ENCODE results near the gene SLC15A1.
"Not testable (repeated sequence)": the region's sequence is repeated elsewhere in the genome, so short reads cannot be mapped to it uniquely, and the experiment has no call there.

Gene SLC15A1

DNA sequence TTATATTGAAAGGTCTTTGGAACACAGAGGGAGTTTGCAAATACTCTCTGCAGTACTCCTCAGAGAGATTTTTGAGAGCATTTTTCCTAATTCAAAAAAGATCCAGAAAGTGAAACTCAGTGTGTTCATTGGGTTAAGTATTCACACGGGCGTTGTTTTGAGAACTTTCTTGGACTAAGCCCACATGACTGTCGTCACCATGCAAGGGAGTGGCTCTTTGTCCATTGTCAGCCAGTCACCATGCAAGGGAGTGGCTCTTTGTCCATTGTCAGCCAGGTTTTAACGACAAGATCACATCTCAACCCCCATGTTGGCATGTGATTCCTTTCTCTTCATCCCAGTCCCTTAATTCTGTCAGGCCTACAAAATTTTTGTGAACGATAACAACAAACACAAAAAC lies 94.3 kb downstream of the SLC15A1 start:
- DNase-seq = no peak

DNA sequence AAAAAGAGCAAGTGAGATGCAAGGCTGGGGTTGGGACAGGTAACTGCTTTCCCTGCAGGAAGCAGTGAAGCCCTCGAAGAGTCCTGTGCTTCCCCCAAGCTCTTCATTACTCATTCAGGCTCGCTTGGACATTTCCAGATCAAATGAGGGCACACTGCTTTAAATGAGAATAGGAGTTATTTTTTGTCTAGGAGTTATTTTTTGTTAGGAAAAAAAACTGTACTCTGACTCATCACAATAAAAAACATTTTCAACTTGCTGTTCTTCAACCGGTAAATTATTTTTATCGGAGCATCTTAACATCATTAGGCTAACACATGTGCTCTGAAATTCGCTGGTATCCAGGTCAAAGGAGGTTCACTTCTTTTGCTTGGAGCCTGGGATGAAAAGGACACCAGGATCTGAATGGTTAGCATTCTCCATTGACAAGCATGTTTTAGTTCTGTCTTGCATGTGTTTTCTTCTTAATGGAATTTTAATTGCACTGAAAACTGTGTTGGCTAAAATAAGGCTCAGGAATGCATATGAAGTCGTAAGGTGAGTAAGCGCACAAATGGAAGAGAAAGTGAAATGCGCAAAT lies 94.9 kb downstream of the SLC15A1 start:
- DNase-seq = no peak

GRCh38 chr13:98656223-98656622 lies 96.2 kb downstream of the SLC15A1 start:
- DNase-seq = no peak

DNA sequence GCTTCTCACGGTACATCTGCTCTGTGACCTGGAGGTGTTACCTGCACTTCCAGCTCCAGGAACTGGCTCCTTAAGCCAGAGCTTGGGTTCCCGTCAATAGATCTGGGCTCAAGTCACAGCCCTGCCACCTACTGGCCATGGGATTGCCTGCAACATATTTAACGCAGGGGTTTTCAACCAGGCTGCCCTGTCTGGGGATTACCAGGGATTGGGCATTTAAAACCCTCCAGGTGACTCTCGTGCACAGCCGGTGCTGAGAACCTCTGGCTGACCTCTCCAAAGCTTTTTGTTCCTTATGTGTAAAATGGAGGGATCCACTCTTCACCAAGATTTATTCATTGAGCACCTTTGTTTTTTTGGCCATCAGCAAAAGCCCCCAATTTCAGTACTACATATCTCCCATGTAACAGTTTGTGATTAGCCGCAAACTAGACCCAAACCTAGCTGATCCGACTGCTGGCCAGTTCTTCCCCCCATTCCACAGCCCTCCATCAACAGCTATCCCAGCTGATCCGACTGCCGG lies 98.9 kb downstream of the SLC15A1 start:
- DNase-seq = peak in 42 of 51 donors; percentile 6 to 78 (median 44)

DNA sequence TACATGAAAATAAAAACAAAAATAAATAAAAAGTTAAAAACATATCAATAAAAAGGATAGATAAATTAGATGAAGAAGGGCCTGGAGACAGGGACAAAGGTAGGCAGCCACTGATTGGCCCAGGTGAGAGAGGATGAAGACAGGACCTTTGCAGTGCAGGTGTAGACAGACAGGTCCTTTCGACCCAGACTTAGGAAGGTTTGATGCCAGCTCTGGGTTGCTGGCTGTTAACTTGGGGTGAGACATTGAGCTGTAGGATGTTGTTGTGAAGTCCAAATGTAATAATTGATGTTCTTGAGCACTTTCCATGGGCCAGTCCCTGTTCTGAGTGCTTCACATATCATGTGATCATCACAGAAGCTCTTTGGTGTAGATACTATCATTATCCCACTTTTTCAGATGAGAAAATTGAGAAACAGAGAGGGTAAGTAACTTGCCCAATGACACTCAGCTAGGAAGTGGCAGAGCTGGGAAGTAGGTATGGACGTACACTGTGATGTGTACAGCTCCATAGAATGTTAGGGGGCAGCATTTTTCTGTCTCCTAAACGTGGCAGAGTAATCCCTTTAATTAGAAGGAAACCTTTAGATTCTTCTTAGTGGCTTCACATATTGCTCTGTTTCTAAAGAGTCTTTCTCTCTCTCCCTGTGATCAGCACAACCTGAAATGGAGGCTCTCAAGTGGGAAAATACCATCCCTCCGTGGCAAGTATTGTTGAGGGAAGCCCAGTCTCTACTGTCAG lies 99.6 kb downstream of the SLC15A1 start:
- no peak for DNase-seq

- no peak for DNase-seq
These were observed 100.2 kb downstream of the SLC15A1 start for GRCh38 chr13:98652276-98652675.

GRCh38 chr13:98651744-98652143 lies 100.7 kb downstream of the SLC15A1 start:
- DNase-seq = no peak

GRCh38 chr13:98650396-98651107 lies 101.9 kb downstream of the SLC15A1 start:
- no peak for DNase-seq

- DNase-seq = no peak
These were observed 102.6 kb downstream of the SLC15A1 start for GRCh38 chr13:98649861-98650260.

GRCh38 chr13:98648686-98649085 lies 103.8 kb downstream of the SLC15A1 start:
- no peak for DNase-seq

- no peak for DNase-seq
These were observed 104.3 kb downstream of the SLC15A1 start for GRCh38 chr13:98648141-98648540.

- no peak for DNase-seq
These were observed 105.4 kb downstream of the SLC15A1 start for GRCh38 chr13:98647121-98647520.

- DNase-seq = no peak
These were observed 109.0 kb downstream of the SLC15A1 start for GRCh38 chr13:98643479-98643878.

DNA sequence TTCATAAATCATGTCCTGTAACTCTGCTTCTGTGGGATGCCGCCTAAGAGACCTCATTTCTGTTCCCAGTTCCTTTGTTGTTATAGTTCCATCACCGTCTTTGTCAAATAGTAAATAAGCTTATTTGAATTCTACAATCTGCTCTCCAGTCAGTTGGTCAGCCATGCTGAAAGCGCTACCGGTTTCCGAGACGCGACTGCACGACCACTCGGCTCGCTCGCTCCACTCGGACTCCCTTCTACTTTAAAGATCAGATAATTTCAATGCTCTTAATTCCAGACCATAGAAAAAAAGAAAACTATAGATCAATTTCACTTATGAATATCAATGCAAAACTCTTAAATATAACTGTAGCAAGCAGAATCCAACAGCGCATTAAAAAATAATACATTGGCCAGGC lies 111.4 kb downstream of the SLC15A1 start:
- no peak for DNase-seq

GRCh38 chr13:98639785-98640184 lies 112.7 kb downstream of the SLC15A1 start:
- DNase-seq = not testable (repeated sequence)

DNA sequence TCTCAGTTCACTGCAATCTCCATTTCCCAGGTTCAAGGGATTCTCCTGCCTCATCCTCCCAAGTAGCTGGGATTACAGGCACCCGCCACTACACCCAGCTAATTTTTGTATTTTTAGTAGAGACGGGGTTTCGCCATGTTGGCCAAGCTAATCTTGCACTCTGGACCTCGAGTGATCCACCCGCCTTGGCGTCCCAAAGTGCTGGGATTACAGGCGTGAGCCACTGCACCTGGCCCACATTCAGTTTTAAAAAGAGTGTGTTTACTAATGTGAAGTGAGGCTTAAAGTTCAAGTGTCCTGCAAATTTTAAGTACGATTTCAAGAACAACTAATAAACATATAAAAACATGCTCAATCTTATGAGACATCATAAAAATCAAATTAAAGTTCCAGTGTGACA lies 114.1 kb downstream of the SLC15A1 start:
- not testable (repeated sequence) for DNase-seq

All from hypothalamus (tissue), 51 donors.